GM12878 (cell line): ENCODE data around the gene PCDHGA8. TPM values are rescaled to one million over a fixed set of nuclear protein-coding genes. Genes with fewer than 3 reads are reported as not detected.

Source experiments
- ATAC-seq: fragments of 200-7000 bp; cut with Tn5 transposase; 3 replicates; pipeline ENCODE4 v1.9.1; 2020; ENCODE audit warnings: mild to moderate bottlenecking, moderate library complexity
- BruUV-seq: library from RNA; stranded (reverse); fragments of 400-500 nt; replicated peaks from 2 replicates; lab custom pipeline; 2021; lab: Mats Ljungman, UMichigan
- CTCF ChIA-PET: fragments of 300-600 bp; sonication (Branson Sonifier 250); formaldehyde crosslinking; extraction: SDS; loops from one replicate; lab custom pipeline; 2021; ENCODE audit warnings: inconsistent platforms; lab: Yijun Ruan, JAX
- POLR2A ChIA-PET: fragments of 350-600 bp; formaldehyde crosslinking; extraction: SDS; loops from one replicate; lab custom pipeline; 2021; ENCODE audit warnings: inconsistent platforms; lab: Charles Lee
- RAD21 ChIA-PET: fragments of 300-600 bp; sonication (Branson Sonifier 250); formaldehyde crosslinking; loops from one replicate; lab custom pipeline; 2023; ENCODE audit warnings: antibody characterized with exemption; ENCODE audit not compliant: unreplicated experiment; lab: Charles Lee
- SMC1A ChIA-PET: fragments of 300-600 bp; sonication (Branson Sonifier 250); formaldehyde crosslinking; loops from one replicate; lab custom pipeline; 2023; ENCODE audit not compliant: unreplicated experiment, uncharacterized antibody; lab: Charles Lee
- DNase-seq: peaks from one replicate; pipeline ENCODE4 v3.0.0-alpha.2; 2011; ENCODE audit warnings: low read depth, low spot score
- FAIRE-seq: peaks from 3 replicates; lab custom pipeline; 2011; peaks lifted over from hg19 to GRCh38; lab: Jason Lieb, UNC
- H2AFZ ChIP-seq: 2 replicates; pipeline ENCODE4 v1.6.0; 2011; ENCODE audit warnings: low read depth, low read length, control low read depth; ENCODE audit not compliant: control insufficient read depth
- H3K27ac ChIP-seq: 2 replicates; pipeline ENCODE4 v1.5.1; 2011; ENCODE audit warnings: control low read depth; ENCODE audit not compliant: control insufficient read depth, insufficient read depth
- H3K27me3 ChIP-seq, 2 experiments: replicated peaks in 1 of 2; 2 replicates each; pipeline versions ENCODE4 v1.6.0 to v1.6.1; 2011; ENCODE audit warnings: low read length in 1 of 2; ENCODE audit not compliant: control insufficient read depth in 2 of 2, insufficient read depth in 2 of 2
- H3K36me3 ChIP-seq, 2 experiments: 2 replicates each; pipeline ENCODE4 v1.5.1; 2011; ENCODE audit warnings: low read length in 1 of 2; ENCODE audit not compliant: control insufficient read depth in 2 of 2, insufficient read depth in 2 of 2
- H3K4me1 ChIP-seq: 2 replicates; pipeline ENCODE4 v1.6.1; 2011; ENCODE audit warnings: mild to moderate bottlenecking, low read length, moderate library complexity, mixed read lengths; ENCODE audit not compliant: control insufficient read depth, insufficient read depth
- H3K4me2 ChIP-seq: 2 replicates; pipeline ENCODE4 v1.6.0; 2011; ENCODE audit warnings: control low read depth; ENCODE audit not compliant: control insufficient read depth, insufficient read depth
- H3K4me3 ChIP-seq: fragments of 200-600 bp; sonication (generic); 2 replicates; pipeline ENCODE4 v1.5.1; 2016
- H3K79me2 ChIP-seq: 2 replicates; pipeline ENCODE4 v1.6.0; 2011; ENCODE audit warnings: low read length; ENCODE audit not compliant: control insufficient read depth, insufficient read depth
- H3K9ac ChIP-seq: 2 replicates; pipeline ENCODE4 v1.8.0; 2011; ENCODE audit warnings: low read length, control low read depth, mixed read lengths; ENCODE audit not compliant: control insufficient read depth, insufficient read depth
- H3K9me3 ChIP-seq: replicated peaks from 3 replicates; pipeline ENCODE4 v1.5.1; 2011; ENCODE audit warnings: mild to moderate bottlenecking, low read length; ENCODE audit not compliant: control insufficient read depth, insufficient read depth
- H4K20me1 ChIP-seq: 2 replicates; pipeline ENCODE4 v1.6.0; 2011; ENCODE audit not compliant: control insufficient read depth, insufficient read depth
- ESRRA ChIP-seq: IDR thresholded peaks from 2 replicates; pipeline ENCODE4 v1.6.1; 2012; ENCODE audit warnings: mild to moderate bottlenecking, low read length, improper control_type of control experiment
- HDAC2 ChIP-seq: fragments of 200-600 bp; sonication (generic); IDR thresholded peaks from 2 replicates; pipeline ENCODE4 v1.6.1; 2017
- HDAC6 ChIP-seq: fragments of 200-600 bp; sonication (generic); IDR thresholded peaks from one replicate; pipeline ENCODE4 v1.8.0; 2017; ENCODE audit warnings: antibody characterized with exemption; ENCODE audit not compliant: unreplicated experiment
- MEF2B ChIP-seq: fragments of 450-650 bp; IDR thresholded peaks from 2 replicates; pipeline ENCODE4 v1.6.1; 2018; ENCODE audit warnings: mild to moderate bottlenecking, moderate library complexity; ENCODE audit not compliant: partially characterized antibody, poor library complexity, severe bottlenecking
- POLR2AphosphoS5 ChIP-seq: IDR thresholded peaks from 2 replicates; pipeline ENCODE4 v1.6.1; 2011; ENCODE audit warnings: mild to moderate bottlenecking, low read length, inconsistent platforms
- SIX5 ChIP-seq: IDR thresholded peaks from 2 replicates; pipeline ENCODE4 v1.6.1; 2011; ENCODE audit warnings: mild to moderate bottlenecking, low read depth, low read length, moderate library complexity; ENCODE audit not compliant: severe bottlenecking
- SMAD5 ChIP-seq: IDR thresholded peaks from 2 replicates; pipeline ENCODE4 v1.6.1; 2016; ENCODE audit warnings: antibody characterized with exemption, low read depth
- SUZ12 ChIP-seq: fragments of 200-600 bp; sonication (generic); IDR thresholded peaks from one replicate; pipeline ENCODE4 v1.6.1; 2018; ENCODE audit warnings: antibody characterized with exemption, mild to moderate bottlenecking; ENCODE audit not compliant: unreplicated experiment
- WRNIP1 ChIP-seq: IDR thresholded peaks from 2 replicates; pipeline ENCODE4 v1.6.1; 2011; ENCODE audit warnings: low read depth, low read length, improper control_type of control experiment, borderline replicate concordance
- ZBTB4 ChIP-seq: fragments of 450-650 bp; formaldehyde crosslinking; IDR thresholded peaks from 2 replicates; pipeline ENCODE4 v1.4.0; 2022; ENCODE audit warnings: mild to moderate bottlenecking, moderate library complexity
- ZNF384 ChIP-seq: IDR thresholded peaks from 2 replicates; pipeline ENCODE4 v1.6.1; 2012; ENCODE audit warnings: low read depth, mild to moderate bottlenecking, low read length, improper control_type of control experiment, borderline replicate concordance
- WGBS: methylation state at CpG from one replicate; pipeline ENCODE4 v1.1.6; 2016; ENCODE audit warnings: low lambda C conversion rate; ENCODE audit not compliant: insufficient replicate concordance, insufficient coverage; ENCODE audit errors: missing lambda C conversion rate; 5-methylcytosine and 5-hydroxymethylcytosine counted together
- in situ Hi-C: fragments of 300-500 bp; cut with MboI; formaldehyde crosslinking; loops from 9 replicates; pipeline ENCODE4 v1.14.3; 2018; ENCODE audit warnings: mixed read lengths
- intact Hi-C: fragments of 100-400 bp; cut with micrococcal nuclease; formaldehyde crosslinking; loops from one replicate; pipeline ENCODE4 v1.14.2; 2022; ENCODE audit not compliant: unreplicated experiment
- polyA plus RNA-seq, 11 experiments: library from polyadenylated mRNA; depleted of rRNA in 4 of 11; unstranded in 6 of 11; stranded (reverse) in 5 of 11; fragments of >200 nt; fragmentation: Nextera tagmentation in 4 of 11; fragmentation: Illumina TruSeq in 1 of 11; extraction: Ambion mirVana in 4 of 11; extraction: Trizol in 1 of 11; gene quantifications; 1 replicate in 1 of 11; 2 replicates in 10 of 11; pipeline versions ENCODE4 v1.2.1 to v1.2.3, GENCODE V29; 2011 to 2016; ENCODE audit warnings: inconsistent platforms in 2 of 11, missing spikeins in 2 of 11, low read depth in 1 of 11
- total RNA-seq, 4 experiments: library from RNA; depleted of rRNA in 3 of 4; stranded (reverse); fragments of >200 nt in 3 of 4; fragmentation: Illumina TruSeq in 1 of 4; extraction: Trizol in 1 of 4; gene quantifications; 2 replicates each; pipeline versions ENCODE4 v1.2.1 to v1.2.3, GENCODE V29; 2013 to 2021
- TF ChIP-seq, protein P1 (sequence below): fragments of 450-650 bp; IDR thresholded peaks from 2 replicates; pipeline ENCODE4 v1.6.1; 2016; ENCODE audit warnings: mild to moderate bottlenecking
- TF ChIP-seq, protein P2 (sequence below): fragments of 450-650 bp; conservative IDR thresholded peaks from 2 replicates; pipeline ENCODE4 v1.6.1; 2017; ENCODE audit warnings: mild to moderate bottlenecking, moderate library complexity
- TF ChIP-seq, protein P3 (sequence below): fragments of 450-650 bp; IDR thresholded peaks from 2 replicates; pipeline ENCODE4 v1.6.1; 2017; ENCODE audit warnings: borderline replicate concordance

Gene PCDHGA8
- total and polyA plus RNA-seq, 10 of the 15 experiments (the other 5 are each of a cell fraction or from before 2014, with no cell fraction given), result 0.01 to 0.04 TPM; not detected in 8

GRCh38 chr5:141363952-141364660, 28.3 kb upstream of the PCDHGA8 start, which contains the start of gene PCDHGA5:
PCDHGA5 (plus strand) TSS chr5:141364162; CDS start chr5:141364331, 169 bp downstream.
- Histone ChIP-seq H2AFZ (no peak within 1 kb of the TSS), H4K20me1 (no peaks in the 10 kb centered on the region), H3K9ac (no peak within 1 kb of the TSS), H3K4me2 (no peak within 1 kb of the TSS), H3K27me3 (no peaks in the 10 kb centered on the region; a peak in 1 of 4 replicates), H3K4me3 (no peak within 1 kb of the TSS), H3K27ac (no peak within 1 kb of the TSS), H3K79me2 (no peaks in the 10 kb centered on the region), H3K36me3 (no peaks in the 10 kb centered on the region), H3K4me1 (no peaks in the 10 kb centered on the region), H3K9me3 (peaks cover 15% of the 10 kb centered on the region; the same call in 2 of the 3 replicates)
- in situ Hi-C loops, result no loop called here
- SMC1A ChIA-PET, result no interaction called here
- no peak for DNase-seq
- WGBS, result 79% methylated on average over 34 of the region's 34 CpGs
- POLR2A ChIA-PET, result no interaction called here
- no peak for ATAC-seq
- CTCF ChIA-PET, result interaction anchor here (1.1 kb wide), 1 partner anchor 146 kb away, joined by 3 read pairs; no protein-coding TSS in a partner anchor
- BruUV-seq, result no TSS peak
- RAD21 ChIA-PET, result no interaction called here
- intact Hi-C loops, result no loop called here
- FAIRE-seq, result no peak
- no peak for TF ChIP-seq SMAD5
- no peak for TF ChIP-seq POLR2AphosphoS5
- TF ChIP-seq ZBTB4 (CRISPR knock-in tag), result no peak
- no peak for TF ChIP-seq SIX5
- no peak for TF ChIP-seq ESRRA
- TF ChIP-seq HDAC6, result no peak
- no peak for TF ChIP-seq HDAC2
- TF ChIP-seq, protein P1, sequence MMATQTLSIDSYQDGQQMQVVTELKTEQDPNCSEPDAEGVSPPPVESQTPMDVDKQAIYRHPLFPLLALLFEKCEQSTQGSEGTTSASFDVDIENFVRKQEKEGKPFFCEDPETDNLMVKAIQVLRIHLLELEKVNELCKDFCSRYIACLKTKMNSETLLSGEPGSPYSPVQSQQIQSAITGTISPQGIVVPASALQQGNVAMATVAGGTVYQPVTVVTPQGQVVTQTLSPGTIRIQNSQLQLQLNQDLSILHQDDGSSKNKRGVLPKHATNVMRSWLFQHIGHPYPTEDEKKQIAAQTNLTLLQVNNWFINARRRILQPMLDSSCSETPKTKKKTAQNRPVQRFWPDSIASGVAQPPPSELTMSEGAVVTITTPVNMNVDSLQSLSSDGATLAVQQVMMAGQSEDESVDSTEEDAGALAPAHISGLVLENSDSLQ, result no peak
- TF ChIP-seq, protein P2, sequence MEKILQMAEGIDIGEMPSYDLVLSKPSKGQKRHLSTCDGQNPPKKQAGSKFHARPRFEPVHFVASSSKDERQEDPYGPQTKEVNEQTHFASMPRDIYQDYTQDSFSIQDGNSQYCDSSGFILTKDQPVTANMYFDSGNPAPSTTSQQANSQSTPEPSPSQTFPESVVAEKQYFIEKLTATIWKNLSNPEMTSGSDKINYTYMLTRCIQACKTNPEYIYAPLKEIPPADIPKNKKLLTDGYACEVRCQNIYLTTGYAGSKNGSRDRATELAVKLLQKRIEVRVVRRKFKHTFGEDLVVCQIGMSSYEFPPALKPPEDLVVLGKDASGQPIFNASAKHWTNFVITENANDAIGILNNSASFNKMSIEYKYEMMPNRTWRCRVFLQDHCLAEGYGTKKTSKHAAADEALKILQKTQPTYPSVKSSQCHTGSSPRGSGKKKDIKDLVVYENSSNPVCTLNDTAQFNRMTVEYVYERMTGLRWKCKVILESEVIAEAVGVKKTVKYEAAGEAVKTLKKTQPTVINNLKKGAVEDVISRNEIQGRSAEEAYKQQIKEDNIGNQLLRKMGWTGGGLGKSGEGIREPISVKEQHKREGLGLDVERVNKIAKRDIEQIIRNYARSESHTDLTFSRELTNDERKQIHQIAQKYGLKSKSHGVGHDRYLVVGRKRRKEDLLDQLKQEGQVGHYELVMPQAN, result no peak
- no peak for TF ChIP-seq SUZ12
- no peak for TF ChIP-seq WRNIP1
- TF ChIP-seq ZNF384, result no peak
- TF ChIP-seq, protein P3, sequence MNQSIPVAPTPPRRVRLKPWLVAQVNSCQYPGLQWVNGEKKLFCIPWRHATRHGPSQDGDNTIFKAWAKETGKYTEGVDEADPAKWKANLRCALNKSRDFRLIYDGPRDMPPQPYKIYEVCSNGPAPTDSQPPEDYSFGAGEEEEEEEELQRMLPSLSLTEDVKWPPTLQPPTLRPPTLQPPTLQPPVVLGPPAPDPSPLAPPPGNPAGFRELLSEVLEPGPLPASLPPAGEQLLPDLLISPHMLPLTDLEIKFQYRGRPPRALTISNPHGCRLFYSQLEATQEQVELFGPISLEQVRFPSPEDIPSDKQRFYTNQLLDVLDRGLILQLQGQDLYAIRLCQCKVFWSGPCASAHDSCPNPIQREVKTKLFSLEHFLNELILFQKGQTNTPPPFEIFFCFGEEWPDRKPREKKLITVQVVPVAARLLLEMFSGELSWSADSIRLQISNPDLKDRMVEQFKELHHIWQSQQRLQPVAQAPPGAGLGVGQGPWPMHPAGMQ, result no peak
- TF ChIP-seq MEF2B, result no peak
